Activated effector memory CD4-positive, alpha-beta T cell treated with Interleukin-2 at 50 U/mL for 16 hours (primary cell): ENCODE results near the gene GSDMA.

Experiments
- DNase-seq: peaks from one replicate; pipeline ENCODE4 v3.0.0-alpha.2; 2020

Gene GSDMA

DNA sequence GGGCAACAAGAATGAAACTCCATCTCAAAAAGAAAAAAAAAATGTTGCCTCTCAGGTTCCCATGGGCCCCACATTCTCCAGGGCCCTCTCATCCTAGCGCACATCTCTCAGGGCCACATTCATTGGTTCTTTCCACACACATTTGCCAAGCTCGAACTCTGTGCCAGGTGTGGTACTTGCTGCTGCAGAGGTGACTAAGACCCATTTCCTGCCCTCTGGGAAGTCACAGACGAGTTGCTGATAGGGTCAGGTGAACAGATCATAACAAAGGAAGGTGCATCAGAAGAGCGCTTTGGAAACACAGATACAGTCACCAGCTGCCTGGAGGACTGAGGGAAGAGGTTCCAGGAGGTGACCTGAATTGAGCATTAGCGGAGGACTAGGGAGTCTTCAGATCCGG, 1.0 kb downstream of the GSDMA start:
- DNase-seq: peak; percentile 31

DNA sequence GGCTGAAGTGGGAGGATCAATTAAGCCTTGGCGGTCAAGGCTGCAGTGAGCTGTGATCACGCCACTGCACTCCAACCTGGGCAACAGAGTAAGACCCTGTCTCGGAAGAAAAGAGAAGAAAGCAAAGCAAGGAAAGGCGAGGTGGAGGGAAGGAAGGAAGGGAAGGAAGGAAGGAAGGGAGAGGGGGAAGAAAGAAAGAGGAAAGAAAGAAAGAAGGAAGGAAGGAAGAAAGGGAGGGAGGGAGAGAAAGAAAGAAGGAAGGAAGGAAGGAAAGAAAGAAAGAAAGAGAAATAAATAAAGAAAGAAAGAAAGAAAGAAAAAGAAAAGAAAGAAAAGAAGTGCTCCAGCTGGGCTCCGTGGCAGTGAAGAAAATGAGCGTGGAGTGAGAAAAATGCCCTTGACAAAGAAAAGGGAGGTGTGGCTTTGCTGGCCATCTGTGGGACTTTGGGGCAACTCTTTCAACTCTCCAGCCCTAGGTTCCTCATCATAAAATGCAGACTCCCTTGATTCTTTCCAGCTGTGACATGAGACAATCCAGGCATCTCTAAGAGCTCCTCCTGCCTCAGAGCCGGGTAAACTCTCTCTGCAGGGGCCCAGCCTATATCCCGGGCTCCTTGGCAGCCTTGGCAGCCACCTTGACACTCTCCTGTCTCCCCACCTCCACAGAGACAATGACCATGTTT, 2.4 kb downstream of the GSDMA start:
- no peak for DNase-seq

DNA sequence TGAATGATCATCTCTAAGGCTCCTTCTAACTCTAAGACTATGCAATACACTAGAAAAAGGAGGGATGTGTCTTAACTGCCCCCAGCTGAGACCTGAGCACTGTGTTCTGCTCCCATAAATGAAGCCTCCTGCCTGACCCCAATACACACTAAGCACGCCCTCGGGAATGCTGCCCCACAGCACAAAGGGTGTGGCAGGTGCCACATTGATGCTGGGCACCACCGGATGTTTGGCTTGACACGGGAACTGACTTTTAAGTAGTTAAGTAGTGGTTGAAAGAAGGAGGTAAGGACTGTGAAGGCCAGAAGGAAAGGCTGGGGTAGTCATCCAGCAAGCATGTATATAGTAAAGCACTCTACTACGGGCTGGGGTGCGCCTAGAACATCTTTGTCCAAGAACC, 4.0 kb downstream of the GSDMA start:
- no peak for DNase-seq

GRCh38 chr17:39968761-39969160, 6.0 kb downstream of the GSDMA start:
- no peak for DNase-seq

DNA sequence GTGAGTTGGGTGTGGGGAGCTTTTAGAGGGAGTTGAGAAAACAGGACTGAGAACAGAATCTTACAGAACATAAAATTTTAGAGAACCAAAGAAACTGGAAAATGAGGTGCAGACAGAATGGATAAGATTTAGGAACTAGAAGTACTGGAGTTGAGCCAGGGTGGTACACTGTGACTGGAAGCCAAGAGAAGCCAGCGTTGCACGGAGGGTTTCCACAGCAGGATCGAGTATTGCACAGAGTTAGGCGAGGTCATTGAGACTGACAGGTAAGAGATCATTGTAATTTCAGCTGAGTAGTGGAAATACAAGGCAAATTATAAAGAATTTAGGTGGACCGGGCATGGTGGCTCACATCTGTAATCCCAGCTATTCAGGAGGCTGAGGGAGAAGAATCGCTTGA, 6.6 kb downstream of the GSDMA start:
- no peak for DNase-seq

- no peak for DNase-seq
These were observed 7.4 kb downstream of the GSDMA start for GRCh38 chr17:39970157-39970692.

DNA sequence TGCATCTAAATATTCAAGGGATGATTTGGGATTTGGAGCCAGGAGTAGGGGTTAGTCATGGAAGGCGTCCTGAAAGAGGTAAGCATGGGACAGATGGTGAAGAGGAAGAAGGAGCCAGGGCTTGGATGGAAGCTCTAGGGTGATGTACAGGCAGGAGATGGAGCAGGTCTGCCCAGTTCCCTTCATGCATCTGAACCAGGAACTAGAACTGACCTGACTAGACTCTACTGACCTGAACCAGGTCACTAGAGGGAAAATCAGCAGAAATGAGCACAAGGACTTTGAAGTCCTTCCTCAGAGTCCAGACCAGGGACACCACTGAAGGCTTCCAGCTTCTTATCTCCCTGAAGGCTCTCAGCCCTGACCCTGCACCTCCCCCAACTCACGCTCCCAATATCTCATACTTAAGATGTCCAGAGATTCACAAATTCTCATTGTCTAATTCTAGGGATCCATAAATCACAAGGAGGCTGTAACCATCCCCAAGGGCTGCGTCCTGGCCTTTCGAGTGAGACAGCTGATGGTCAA, 8.3 kb downstream of the GSDMA start:
- DNase-seq: no peak

- DNase-seq: no peak
These were observed 9.5 kb downstream of the GSDMA start for GRCh38 chr17:39972271-39972670.

DNA sequence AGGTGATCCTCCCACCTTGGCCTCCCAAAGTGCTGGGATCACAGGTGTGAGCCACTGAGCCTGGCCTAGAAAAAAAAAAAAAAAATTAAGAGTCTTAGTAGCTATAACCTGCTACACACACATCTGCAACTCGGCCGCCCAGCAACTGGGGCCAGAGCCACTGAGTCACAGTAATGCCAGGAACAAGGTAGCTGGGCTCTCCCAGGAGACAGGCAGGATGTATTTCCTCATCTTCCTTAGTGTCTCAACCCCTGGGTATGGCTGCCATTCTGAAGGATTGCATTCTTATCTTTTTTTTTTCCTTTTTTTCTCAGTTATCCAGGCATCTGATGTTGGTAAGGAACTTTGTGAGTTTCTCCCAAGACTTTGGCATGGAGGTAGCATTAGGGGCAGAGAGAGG, 10.7 kb downstream of the GSDMA start:
- no peak for DNase-seq

DNA sequence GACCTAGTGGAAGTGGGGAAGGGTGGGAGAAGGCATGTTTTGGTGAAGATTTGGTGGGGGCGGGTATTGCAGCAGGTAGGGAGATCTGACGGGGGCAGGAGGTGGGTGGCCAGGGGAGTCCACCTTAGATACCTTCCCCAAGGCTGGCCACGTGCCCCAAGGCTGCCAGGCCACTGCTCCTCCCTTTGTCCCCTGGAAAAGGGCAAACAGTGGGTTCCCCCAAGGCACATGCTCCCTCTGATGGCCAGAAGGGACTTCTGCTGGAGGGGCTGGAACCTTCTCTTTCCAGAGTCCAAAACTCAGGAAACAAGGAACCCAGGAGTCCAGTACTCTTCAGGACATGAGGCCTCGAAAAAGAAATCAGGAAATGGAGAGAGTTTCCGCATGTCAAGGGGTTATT, 11.6 kb downstream of the GSDMA start:
- DNase-seq: no peak

DNA sequence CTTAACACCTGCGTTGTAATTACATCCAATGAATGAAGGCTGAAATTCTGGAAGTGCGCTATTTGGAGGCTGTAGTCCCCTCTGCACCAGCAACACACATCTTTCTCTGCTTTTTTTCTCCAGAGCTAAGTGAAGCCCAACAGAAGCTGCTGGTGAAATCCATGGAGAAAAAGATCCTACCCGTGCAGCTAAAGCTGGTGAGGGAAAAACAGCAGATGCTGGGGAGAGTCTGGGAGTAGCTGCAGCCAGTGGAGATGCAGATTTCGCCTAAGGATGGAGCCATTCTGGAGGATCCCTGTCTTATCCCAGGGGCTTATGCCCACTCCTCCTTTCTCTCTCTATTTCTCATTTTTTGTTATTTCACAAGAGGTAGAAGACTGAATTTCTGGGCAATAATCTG, 13.0 kb downstream of the GSDMA start:
- DNase-seq: no peak

GRCh38 chr17:39979016-39979670, 16.3 kb downstream of the GSDMA start:
- no peak for DNase-seq

- no peak for DNase-seq
These were observed 17.1 kb downstream of the GSDMA start for GRCh38 chr17:39979893-39980350.

- DNase-seq: peak; percentile 97
These were observed 17.8 kb downstream of the GSDMA start, which contains the start of gene PSMD3 for GRCh38 chr17:39980351-39981206. Gene PSMD3, plus strand, starts transcription at chr17:39980807. Its CDS starts 164 bp downstream, at chr17:39980971.

DNA sequence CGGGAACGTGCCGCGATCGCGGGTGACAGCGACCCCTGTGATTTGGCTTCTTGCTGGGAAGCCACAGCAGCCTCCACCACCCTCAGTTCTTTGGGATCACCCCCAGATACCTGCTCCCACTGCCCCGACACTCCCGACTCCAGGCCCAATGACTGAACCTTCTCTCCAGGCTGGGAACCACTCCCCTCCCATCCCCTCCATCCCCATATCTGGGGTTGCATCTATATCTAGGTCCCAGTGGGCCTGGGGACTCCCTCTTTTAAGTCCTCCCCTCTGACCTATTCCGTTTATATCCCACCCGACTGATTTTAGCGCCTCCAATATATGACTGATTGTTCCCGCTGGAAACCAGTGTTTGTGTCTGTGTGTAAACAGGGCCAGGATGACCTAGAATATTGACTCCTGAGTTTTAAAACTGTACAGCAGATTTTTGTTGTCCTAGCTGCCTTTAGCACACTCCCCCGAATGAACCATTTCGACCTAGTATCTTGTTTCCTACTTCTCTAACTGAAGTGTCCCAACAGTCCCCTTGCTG, 18.5 kb downstream of the GSDMA start:
- DNase-seq: no peak

GRCh38 chr17:39981766-39982375, 19.1 kb downstream of the GSDMA start:
- no peak for DNase-seq

GRCh38 chr17:39988206-39988810, 25.5 kb downstream of the GSDMA start:
- DNase-seq: no peak

DNA sequence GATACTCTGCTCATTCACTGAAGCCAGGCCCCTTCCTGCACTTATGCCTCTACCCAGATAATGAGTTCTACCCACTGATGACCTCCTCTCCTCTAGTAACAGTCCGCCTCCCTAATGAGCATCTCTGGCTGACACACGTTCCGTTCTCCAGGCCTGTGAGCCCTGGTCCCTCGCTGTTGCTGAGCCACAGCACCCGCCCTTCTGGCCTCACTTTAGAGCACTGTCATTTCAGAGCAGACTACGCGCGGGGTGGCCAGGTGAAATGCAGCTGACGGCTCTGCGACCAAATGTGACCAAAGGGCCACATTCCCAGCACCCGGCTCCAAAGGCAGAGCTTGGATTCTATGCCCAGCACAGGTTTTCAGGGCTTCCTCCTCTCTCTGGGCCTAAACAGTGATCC, 31.6 kb downstream of the GSDMA start:
- no peak for DNase-seq

GRCh38 chr17:39995438-39995837, 32.6 kb downstream of the GSDMA start:
- DNase-seq: no peak

DNA sequence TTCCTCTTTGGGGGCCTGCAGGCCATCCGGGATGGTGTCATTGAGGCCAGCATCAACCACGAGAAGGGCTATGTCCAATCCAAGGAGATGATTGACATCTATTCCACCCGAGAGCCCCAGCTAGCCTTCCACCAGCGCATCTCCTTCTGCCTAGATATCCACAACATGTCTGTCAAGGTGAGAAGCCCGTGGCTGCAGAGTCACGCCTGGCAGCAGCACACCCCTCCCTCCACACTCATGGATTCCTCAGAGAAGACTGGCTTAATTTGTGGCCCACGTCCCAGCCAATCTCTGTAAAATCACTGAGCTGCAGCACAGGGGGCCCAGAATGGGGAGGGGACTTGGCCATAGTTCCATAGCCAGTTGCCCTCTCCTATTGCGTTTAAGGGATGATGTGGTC, 33.4 kb downstream of the GSDMA start:
- no peak for DNase-seq

DNA sequence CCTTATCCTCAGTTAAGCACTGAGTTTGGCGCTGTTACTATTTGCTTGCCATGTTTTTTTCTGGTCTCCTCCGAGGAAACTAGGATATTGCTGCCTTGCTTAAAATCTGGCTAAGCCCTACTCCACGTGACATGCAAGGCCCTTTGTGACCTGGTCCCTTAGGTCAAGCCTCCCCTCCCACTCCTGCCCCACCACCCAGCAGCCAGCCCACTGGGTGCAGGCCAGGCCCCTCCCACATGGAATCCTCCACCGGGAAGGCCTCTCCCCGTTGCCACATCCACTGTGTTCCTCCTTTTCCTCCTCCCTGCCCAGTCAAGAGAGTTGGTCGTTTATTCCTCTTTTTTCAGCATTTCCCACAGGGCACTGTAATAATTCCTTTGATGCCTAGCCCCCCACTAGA, 34.0 kb downstream of the GSDMA start:
- no peak for DNase-seq

DNA sequence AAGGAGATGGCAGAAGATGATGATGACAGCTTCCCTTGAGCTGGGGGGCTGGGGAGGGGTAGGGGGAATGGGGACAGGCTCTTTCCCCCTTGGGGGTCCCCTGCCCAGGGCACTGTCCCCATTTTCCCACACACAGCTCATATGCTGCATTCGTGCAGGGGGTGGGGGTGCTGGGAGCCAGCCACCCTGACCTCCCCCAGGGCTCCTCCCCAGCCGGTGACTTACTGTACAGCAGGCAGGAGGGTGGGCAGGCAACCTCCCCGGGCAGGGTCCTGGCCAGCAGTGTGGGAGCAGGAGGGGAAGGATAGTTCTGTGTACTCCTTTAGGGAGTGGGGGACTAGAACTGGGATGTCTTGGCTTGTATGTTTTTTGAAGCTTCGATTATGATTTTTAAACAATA, 34.7 kb downstream of the GSDMA start:
- DNase-seq: no peak
